GM12878 (cell line): ENCODE results near the gene NSMCE3. TPM values are rescaled to one million over a fixed set of nuclear protein-coding genes. Genes with fewer than 3 reads are reported as not detected.

Experiments
- MXI1 ChIP-seq: fragments of 150-350 bp; IDR thresholded peaks from 2 replicates; pipeline ENCODE4 v1.6.1; 2011; ENCODE audit warnings: low read depth, mild to moderate bottlenecking, inconsistent platforms, low read length, improper control_type of control experiment
- ZNF217 ChIP-seq: fragments of 450-650 bp; IDR thresholded peaks from 2 replicates; pipeline ENCODE4 v1.6.1; 2017; ENCODE audit warnings: antibody characterized with exemption, mild to moderate bottlenecking
- ZNF274 ChIP-seq: IDR thresholded peaks from one replicate; pipeline ENCODE4 v1.8.0; 2011; ENCODE audit not compliant: insufficient read length, insufficient read depth
- polyA plus RNA-seq, 11 experiments: library from polyadenylated mRNA; depleted of rRNA in 4 of 11; unstranded in 6 of 11; stranded (reverse) in 5 of 11; fragments of >200 nt; fragmentation: Nextera tagmentation in 4 of 11; fragmentation: Illumina TruSeq in 1 of 11; extraction: Ambion mirVana in 4 of 11; extraction: Trizol in 1 of 11; gene quantifications; 1 replicate in 1 of 11; 2 replicates in 10 of 11; pipeline versions ENCODE4 v1.2.1 to v1.2.3, GENCODE V29; 2011 to 2016; ENCODE audit warnings: inconsistent platforms in 2 of 11, missing spikeins in 2 of 11, low read depth in 1 of 11
- total RNA-seq, 4 experiments: library from RNA; depleted of rRNA in 3 of 4; stranded (reverse); fragments of >200 nt in 3 of 4; fragmentation: Illumina TruSeq in 1 of 4; extraction: Trizol in 1 of 4; gene quantifications; 2 replicates each; pipeline versions ENCODE4 v1.2.1 to v1.2.3, GENCODE V29; 2013 to 2021
- TF ChIP-seq, protein P1 (sequence below): fragments of 450-650 bp; formaldehyde crosslinking; IDR thresholded peaks from 2 replicates; pipeline ENCODE4 v1.5.0; 2022; ENCODE audit warnings: mild to moderate bottlenecking, missing genetic modification characterization
- TF ChIP-seq, protein P2 (sequence below): fragments of 450-650 bp; formaldehyde crosslinking; IDR thresholded peaks from 2 replicates; pipeline ENCODE4 v1.4.0; 2022; ENCODE audit warnings: mild to moderate bottlenecking, moderate library complexity

Gene NSMCE3
- total and polyA plus RNA-seq, 10 of the 15 experiments (the other 5 are each of a cell fraction or from before 2014, with no cell fraction given), result 3.7 to 30.0 (median 19.2) TPM

DNA sequence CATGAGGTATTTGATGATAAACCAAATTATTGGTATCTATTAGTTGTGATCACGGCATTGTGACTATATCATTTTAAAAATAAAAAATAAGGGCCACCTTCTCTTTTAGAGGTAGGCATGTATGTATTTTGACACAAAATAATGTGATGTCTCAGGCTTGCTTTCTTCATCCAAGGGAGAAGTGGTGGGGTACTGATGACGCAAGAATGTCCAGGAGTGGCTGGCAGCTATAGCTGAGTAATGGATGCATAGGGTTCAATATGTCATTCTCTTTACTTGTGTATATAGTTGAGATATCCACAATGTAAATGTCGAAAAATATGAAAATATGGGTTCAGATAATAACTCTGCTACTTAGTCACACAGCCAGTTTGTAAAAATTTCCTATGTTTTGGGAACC is 46.8 kb upstream of the NSMCE3 start (continued):
- TF ChIP-seq MXI1 (no peak), ZNF274 (no peak), ZNF217 (no peak)
- TF ChIP-seq, protein P1, sequence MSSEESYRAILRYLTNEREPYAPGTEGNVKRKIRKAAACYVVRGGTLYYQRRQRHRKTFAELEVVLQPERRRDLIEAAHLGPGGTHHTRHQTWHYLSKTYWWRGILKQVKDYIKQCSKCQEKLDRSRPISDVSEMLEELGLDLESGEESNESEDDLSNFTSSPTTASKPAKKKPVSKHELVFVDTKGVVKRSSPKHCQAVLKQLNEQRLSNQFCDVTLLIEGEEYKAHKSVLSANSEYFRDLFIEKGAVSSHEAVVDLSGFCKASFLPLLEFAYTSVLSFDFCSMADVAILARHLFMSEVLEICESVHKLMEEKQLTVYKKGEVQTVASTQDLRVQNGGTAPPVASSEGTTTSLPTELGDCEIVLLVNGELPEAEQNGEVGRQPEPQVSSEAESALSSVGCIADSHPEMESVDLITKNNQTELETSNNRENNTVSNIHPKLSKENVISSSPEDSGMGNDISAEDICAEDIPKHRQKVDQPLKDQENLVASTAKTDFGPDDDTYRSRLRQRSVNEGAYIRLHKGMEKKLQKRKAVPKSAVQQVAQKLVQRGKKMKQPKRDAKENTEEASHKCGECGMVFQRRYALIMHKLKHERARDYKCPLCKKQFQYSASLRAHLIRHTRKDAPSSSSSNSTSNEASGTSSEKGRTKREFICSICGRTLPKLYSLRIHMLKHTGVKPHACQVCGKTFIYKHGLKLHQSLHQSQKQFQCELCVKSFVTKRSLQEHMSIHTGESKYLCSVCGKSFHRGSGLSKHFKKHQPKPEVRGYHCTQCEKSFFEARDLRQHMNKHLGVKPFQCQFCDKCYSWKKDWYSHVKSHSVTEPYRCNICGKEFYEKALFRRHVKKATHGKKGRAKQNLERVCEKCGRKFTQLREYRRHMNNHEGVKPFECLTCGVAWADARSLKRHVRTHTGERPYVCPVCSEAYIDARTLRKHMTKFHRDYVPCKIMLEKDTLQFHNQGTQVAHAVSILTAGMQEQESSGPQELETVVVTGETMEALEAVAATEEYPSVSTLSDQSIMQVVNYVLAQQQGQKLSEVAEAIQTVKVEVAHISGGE (CRISPR knock-in tag), result no peak
- TF ChIP-seq, protein P2, sequence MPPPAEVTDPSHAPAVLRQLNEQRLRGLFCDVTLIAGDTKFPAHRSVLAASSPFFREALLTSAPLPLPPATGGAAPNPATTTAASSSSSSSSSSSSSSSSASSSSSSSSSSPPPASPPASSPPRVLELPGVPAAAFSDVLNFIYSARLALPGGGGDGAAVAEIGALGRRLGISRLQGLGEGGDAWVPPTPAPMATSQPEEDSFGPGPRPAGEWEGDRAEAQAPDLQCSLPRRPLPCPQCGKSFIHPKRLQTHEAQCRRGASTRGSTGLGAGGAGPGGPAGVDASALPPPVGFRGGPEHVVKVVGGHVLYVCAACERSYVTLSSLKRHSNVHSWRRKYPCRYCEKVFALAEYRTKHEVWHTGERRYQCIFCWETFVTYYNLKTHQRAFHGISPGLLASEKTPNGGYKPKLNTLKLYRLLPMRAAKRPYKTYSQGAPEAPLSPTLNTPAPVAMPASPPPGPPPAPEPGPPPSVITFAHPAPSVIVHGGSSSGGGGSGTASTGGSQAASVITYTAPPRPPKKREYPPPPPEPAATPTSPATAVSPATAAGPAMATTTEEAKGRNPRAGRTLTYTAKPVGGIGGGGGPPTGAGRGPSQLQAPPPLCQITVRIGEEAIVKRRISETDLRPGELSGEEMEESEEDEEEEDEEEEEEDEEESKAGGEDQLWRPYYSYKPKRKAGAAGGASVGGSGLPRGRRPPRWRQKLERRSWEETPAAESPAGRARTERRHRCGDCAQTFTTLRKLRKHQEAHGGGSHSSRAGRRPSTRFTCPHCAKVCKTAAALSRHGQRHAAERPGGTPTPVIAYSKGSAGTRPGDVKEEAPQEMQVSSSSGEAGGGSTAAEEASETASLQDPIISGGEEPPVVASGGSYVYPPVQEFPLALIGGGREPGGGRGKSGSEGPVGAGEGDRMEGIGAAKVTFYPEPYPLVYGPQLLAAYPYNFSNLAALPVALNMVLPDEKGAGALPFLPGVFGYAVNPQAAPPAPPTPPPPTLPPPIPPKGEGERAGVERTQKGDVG (CRISPR knock-in tag), result no peak
